H9 (cell line): ENCODE results near the gene NNT. TPM values are rescaled to one million over a fixed set of nuclear protein-coding genes. Genes with fewer than 3 reads are reported as not detected.

Experiments
- DNase-seq: peaks from one replicate; pipeline ENCODE4 v3.0.0-alpha.2; 2017
- H2AFZ ChIP-seq: one replicate; pipeline ENCODE4 v1.6.1; 2013; ENCODE audit warnings: mild to moderate bottlenecking, low read length, control low read depth, moderate library complexity
- H2AK5ac ChIP-seq: 2 replicates; pipeline ENCODE4 v1.6.1; 2013; ENCODE audit warnings: low read length, control low read depth, mixed read lengths; ENCODE audit not compliant: insufficient read length
- H2BK120ac ChIP-seq: one replicate; pipeline ENCODE4 v1.6.1; 2013; ENCODE audit warnings: low read depth, mild to moderate bottlenecking, low read length, control low read depth, inconsistent platforms; ENCODE audit not compliant: poor library complexity, severe bottlenecking
- H2BK12ac ChIP-seq: 2 replicates; pipeline ENCODE4 v1.6.1; 2013; ENCODE audit warnings: low read length, control low read depth, mixed read lengths, low read depth; ENCODE audit not compliant: insufficient read length
- H2BK15ac ChIP-seq: 2 replicates; pipeline ENCODE4 v1.6.1; 2013; ENCODE audit warnings: low read depth, low read length, control low read depth
- H2BK20ac ChIP-seq: one replicate; pipeline ENCODE4 v1.6.1; 2013; ENCODE audit warnings: low read depth, mild to moderate bottlenecking, low read length, control low read depth, inconsistent platforms; ENCODE audit not compliant: poor library complexity, severe bottlenecking
- H2BK5ac ChIP-seq: 2 replicates; pipeline ENCODE4 v1.6.1; 2013; ENCODE audit warnings: low read length, control low read depth, mixed read lengths; ENCODE audit not compliant: insufficient read length
- H3K14ac ChIP-seq: 2 replicates; pipeline ENCODE4 v1.6.1; 2013; ENCODE audit warnings: low read length, control low read depth; ENCODE audit not compliant: insufficient read depth
- H3K18ac ChIP-seq: 2 replicates; pipeline ENCODE4 v1.6.1; 2013; ENCODE audit warnings: low read depth, mild to moderate bottlenecking, mixed read lengths, low read length, control low read depth; ENCODE audit not compliant: insufficient read length
- H3K23ac ChIP-seq: 2 replicates; pipeline ENCODE4 v1.6.1; 2013; ENCODE audit warnings: low read length, control low read depth, mixed read lengths, low read depth; ENCODE audit not compliant: insufficient read length
- H3K23me2 ChIP-seq: 2 replicates; pipeline ENCODE4 v1.6.1; 2013; ENCODE audit warnings: low read depth, mild to moderate bottlenecking, mixed read lengths, low read length, control low read depth; ENCODE audit not compliant: insufficient read length, poor library complexity, severe bottlenecking
- H3K27ac ChIP-seq: 2 replicates; pipeline ENCODE4 v1.5.1; 2013; ENCODE audit warnings: low read length, control low read depth, mixed read lengths, low read depth; ENCODE audit not compliant: insufficient read length
- H3K27me3 ChIP-seq: 2 replicates; pipeline ENCODE4 v1.6.1; 2013; ENCODE audit warnings: low read length, control low read depth, inconsistent platforms; ENCODE audit not compliant: insufficient read depth
- H3K4ac ChIP-seq: 2 replicates; pipeline ENCODE4 v1.6.1; 2013; ENCODE audit warnings: low read depth, mild to moderate bottlenecking, control low read depth, inconsistent platforms, low read length, moderate library complexity
- H3K4me1 ChIP-seq: 2 replicates; pipeline ENCODE4 v1.6.1; 2013; ENCODE audit warnings: low read length, control low read depth, inconsistent platforms; ENCODE audit not compliant: insufficient read depth
- H3K4me2 ChIP-seq: 2 replicates; pipeline ENCODE4 v1.6.1; 2013; ENCODE audit warnings: low read length, control low read depth, mixed read lengths; ENCODE audit not compliant: insufficient read length, insufficient read depth
- H3K56ac ChIP-seq: 2 replicates; pipeline ENCODE4 v1.6.1; 2013; ENCODE audit warnings: low read depth, mild to moderate bottlenecking, mixed read lengths, low read length, control low read depth; ENCODE audit not compliant: insufficient read length
- H3K79me1 ChIP-seq: 2 replicates; pipeline ENCODE4 v1.6.1; 2013; ENCODE audit warnings: low read depth, mild to moderate bottlenecking, moderate library complexity, low read length, control low read depth, inconsistent platforms; ENCODE audit not compliant: insufficient read depth, poor library complexity, severe bottlenecking
- H3K79me2 ChIP-seq: 2 replicates; pipeline ENCODE4 v1.6.1; 2013; ENCODE audit warnings: low read length, control low read depth, inconsistent platforms; ENCODE audit not compliant: insufficient read depth
- H3K9ac ChIP-seq: 2 replicates; pipeline ENCODE4 v1.6.1; 2013; ENCODE audit warnings: low read length, control low read depth, mixed read lengths; ENCODE audit not compliant: insufficient read length; ENCODE audit errors: extremely low read depth
- H3K9me3 ChIP-seq: one replicate; pipeline ENCODE4 v1.6.1; 2013; ENCODE audit warnings: low read depth, low read length, inconsistent platforms; ENCODE audit not compliant: control insufficient read depth
- H3T11ph ChIP-seq: one replicate; pipeline ENCODE4 v1.6.1; 2013; ENCODE audit warnings: mild to moderate bottlenecking, low read length, control low read depth, inconsistent platforms
- H4K20me1 ChIP-seq: one replicate; pipeline ENCODE4 v1.6.1; 2013; ENCODE audit not compliant: control insufficient read depth, insufficient read length, insufficient read depth
- H4K5ac ChIP-seq: 2 replicates; pipeline ENCODE4 v1.6.1; 2013; ENCODE audit warnings: low read depth, mild to moderate bottlenecking, mixed read lengths, low read length, control low read depth; ENCODE audit not compliant: insufficient read length
- H4K8ac ChIP-seq: replicated peaks from 2 replicates; pipeline ENCODE4 v1.6.1; 2013; ENCODE audit warnings: low read length, control low read depth, mixed read lengths, low read depth; ENCODE audit not compliant: insufficient read length
- H4K91ac ChIP-seq: 2 replicates; pipeline ENCODE4 v1.6.1; 2013; ENCODE audit warnings: low read depth, mild to moderate bottlenecking, moderate library complexity, mixed read lengths, low read length, control low read depth; ENCODE audit not compliant: insufficient read length
- H3K27ac Mint-ChIP-seq, 3 experiments: 2 replicates in 2 of 3; 3 replicates in 1 of 3; pipeline ENCODE4 v1.8.0; 2020 to 2021; ENCODE audit warnings: mixed read lengths in 3 of 3, mild to moderate bottlenecking in 1 of 3, moderate library complexity in 1 of 3
- H3K27me3 Mint-ChIP-seq: 2 replicates; pipeline ENCODE4 v1.8.0; 2021; ENCODE audit warnings: low read depth, mild to moderate bottlenecking, moderate library complexity, mixed read lengths
- H3K36me3 Mint-ChIP-seq, 3 experiments: 2 replicates in 2 of 3; 3 replicates in 1 of 3; pipeline ENCODE4 v1.8.0; 2020 to 2021; ENCODE audit warnings: low read depth in 3 of 3, mixed read lengths in 3 of 3; ENCODE audit not compliant: insufficient read depth in 1 of 3
- H3K4me1 Mint-ChIP-seq, 2 experiments: 2 replicates each; pipeline ENCODE4 v1.8.0; 2020; ENCODE audit warnings: mixed read lengths in 2 of 2
- H3K4me3 Mint-ChIP-seq, 2 experiments: 2 replicates in 1 of 2; 3 replicates in 1 of 2; pipeline ENCODE4 v1.8.0; 2020 to 2021; ENCODE audit warnings: mild to moderate bottlenecking in 2 of 2, mixed read lengths in 2 of 2, moderate library complexity in 1 of 2
- H3K9me3 Mint-ChIP-seq, 2 experiments: 2 replicates in 1 of 2; 3 replicates in 1 of 2; pipeline ENCODE4 v1.8.0; 2020; ENCODE audit warnings: mild to moderate bottlenecking in 2 of 2, mixed read lengths in 2 of 2, moderate library complexity in 1 of 2
- whole genome bisulfite sequencing: extraction: QIAGEN DNeasy Blood & Tissue Kit; methylation state at CpG from one replicate; pipeline ENCODE4 v1.1.7; 2013; ENCODE audit warnings: missing lambda C conversion rate, low lambda C conversion rate, mixed read lengths; ENCODE audit not compliant: insufficient read length; ENCODE audit errors: extremely low coverage; 5-methylcytosine and 5-hydroxymethylcytosine counted together
- total RNA-seq: library from RNA; stranded (reverse); gene quantifications from 2 replicates; pipeline ENCODE4 v1.2.1, GENCODE V29; 2021
- TF ChIP-seq, protein P1 (sequence below): fragments of 200-600 bp; sonication (generic); conservative IDR thresholded peaks from 3 replicates; pipeline ENCODE4 v1.8.0; 2021; ENCODE audit warnings: antibody characterized with exemption, mild to moderate bottlenecking

Gene NNT
- total RNA-seq, 1 experiment from 2014 or later: 27.6 TPM

- no peak overlapping the region for H2BK12ac ChIP-seq
- Mint-ChIP-seq H3K4me3 (no peak overlapping the region), H3K4me1 (peaks cover 4 to 5% of the 10 kb centered on the region in 2 experiments; a peak in 3 of 4 replicates), H3K27ac (no peak overlapping the region), H3K36me3 (no peaks in the 10 kb centered on the region), H3K9me3 (no peaks in the 10 kb centered on the region), H3K27me3 (no peaks in the 10 kb centered on the region)
- H4K91ac ChIP-seq: no peak overlapping the region
- no peak overlapping the region for H2BK120ac ChIP-seq
- TF ChIP-seq, protein P1, sequence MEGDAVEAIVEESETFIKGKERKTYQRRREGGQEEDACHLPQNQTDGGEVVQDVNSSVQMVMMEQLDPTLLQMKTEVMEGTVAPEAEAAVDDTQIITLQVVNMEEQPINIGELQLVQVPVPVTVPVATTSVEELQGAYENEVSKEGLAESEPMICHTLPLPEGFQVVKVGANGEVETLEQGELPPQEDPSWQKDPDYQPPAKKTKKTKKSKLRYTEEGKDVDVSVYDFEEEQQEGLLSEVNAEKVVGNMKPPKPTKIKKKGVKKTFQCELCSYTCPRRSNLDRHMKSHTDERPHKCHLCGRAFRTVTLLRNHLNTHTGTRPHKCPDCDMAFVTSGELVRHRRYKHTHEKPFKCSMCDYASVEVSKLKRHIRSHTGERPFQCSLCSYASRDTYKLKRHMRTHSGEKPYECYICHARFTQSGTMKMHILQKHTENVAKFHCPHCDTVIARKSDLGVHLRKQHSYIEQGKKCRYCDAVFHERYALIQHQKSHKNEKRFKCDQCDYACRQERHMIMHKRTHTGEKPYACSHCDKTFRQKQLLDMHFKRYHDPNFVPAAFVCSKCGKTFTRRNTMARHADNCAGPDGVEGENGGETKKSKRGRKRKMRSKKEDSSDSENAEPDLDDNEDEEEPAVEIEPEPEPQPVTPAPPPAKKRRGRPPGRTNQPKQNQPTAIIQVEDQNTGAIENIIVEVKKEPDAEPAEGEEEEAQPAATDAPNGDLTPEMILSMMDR: no peak
- H3K79me2 ChIP-seq: no peaks in the 10 kb centered on the region
- H3K14ac ChIP-seq: no peak overlapping the region
- H2BK5ac ChIP-seq: no peak overlapping the region
- H2BK20ac ChIP-seq: no peak overlapping the region
- DNase-seq: no peak
- H3K9ac ChIP-seq: no peak overlapping the region
- H4K5ac ChIP-seq: no peak overlapping the region
- H2BK15ac ChIP-seq: no peak overlapping the region
- no peak overlapping the region for H3K18ac ChIP-seq
- H4K8ac ChIP-seq: no peak overlapping the region
- WGBS: no CpG with 5 or more reads among the region's 5 CpGs
- no peaks in the 10 kb centered on the region for H3K9me3 ChIP-seq
- H3K4me2 ChIP-seq: no peak overlapping the region
- no peaks in the 10 kb centered on the region for H3K4me1 ChIP-seq
- H3K56ac ChIP-seq: no peak overlapping the region
- H3K27me3 ChIP-seq: no peaks in the 10 kb centered on the region
- no peaks in the 10 kb centered on the region for H3K23me2 ChIP-seq
- no peaks in the 10 kb centered on the region for H3K79me1 ChIP-seq
- H3K4ac ChIP-seq: no peak overlapping the region
- H3K27ac ChIP-seq: no peak overlapping the region
- H2AFZ ChIP-seq: no peak overlapping the region
- H2AK5ac ChIP-seq: no peak overlapping the region
- H4K20me1 ChIP-seq: no peaks in the 10 kb centered on the region
- H3K23ac ChIP-seq: no peak overlapping the region
- no peak overlapping the region for H3T11ph ChIP-seq
Measured at GRCh38 chr5:43565043-43565442, 37.9 kb upstream of the NNT start.
